Activated CD4-positive, alpha-beta T cell treated with anti-CD3 and anti-CD28 coated beads for 24 hours (primary cell): Measurements from ENCODE around the gene DSCAM.
"Not testable (repeated sequence)": the region's sequence is repeated elsewhere in the genome, so short reads cannot be mapped to it uniquely, and the experiment has no call there.

Source experiments
- DNase-seq, 2 donors: peaks; one replicate each; pipeline ENCODE4 v3.0.0-alpha.2; 2020; ENCODE audit warnings: low read depth in 2 of 2

DSCAM gene

DNA sequence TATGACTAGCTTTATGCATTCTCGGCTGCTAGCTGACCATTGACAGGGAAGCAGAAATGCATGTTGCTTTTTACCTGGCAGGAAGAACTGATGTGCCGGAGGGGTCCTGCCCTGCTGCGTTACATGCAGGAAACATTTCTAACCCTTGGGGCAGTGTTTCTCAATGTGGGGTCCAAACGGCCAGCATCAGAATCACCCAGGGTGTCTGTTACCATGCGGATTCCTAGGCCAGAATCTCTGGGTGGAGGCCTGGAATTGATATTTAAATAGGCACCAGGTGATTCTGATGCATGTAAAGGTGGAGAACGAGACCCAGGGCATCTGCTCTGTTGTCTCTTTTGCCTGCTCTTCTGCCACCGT, 797.0 kb downstream of the DSCAM start:
- no peak for DNase-seq

DNA sequence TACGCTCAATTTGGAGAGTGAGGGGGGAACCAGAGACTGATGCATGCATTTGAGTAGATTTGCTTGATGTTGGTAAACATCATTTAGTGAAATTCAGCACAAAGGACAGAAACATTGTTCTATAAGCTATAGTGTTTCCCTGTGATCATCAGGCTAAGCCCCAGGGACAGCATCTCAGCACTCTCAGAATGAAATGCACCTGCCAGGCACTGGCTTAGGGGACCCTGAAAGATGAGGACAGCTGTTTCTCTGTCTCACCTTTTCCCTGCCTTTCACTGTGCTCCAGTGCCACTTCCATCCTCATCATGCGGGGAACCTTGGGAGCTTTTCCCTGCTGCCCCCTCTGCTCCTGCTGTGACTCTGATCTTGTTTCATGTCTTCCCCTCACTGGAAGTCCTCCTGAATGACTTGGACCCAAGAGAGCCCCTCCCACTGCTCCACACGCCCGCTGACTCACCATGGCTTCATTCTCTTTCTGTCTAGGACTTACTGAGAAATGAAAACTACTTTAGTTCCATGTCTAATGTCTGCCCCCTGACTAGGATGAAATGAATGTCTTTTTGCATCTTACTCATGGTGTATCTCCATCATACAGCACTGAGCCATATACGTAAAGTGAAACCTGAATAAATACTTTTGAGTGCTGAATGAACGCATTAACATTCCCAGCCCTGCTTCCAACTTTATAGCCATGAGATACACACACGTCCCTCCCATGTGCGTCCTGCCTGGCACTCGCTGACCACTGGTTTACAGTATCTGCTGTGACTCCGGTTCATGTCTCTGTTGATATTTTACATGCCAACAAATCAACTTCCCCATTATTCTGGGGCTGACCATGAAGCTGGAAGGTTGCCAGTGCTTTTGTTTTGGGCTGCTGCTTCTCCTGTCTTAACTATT, 797.7 kb downstream of the DSCAM start:
- DNase-seq: no peak

DNA sequence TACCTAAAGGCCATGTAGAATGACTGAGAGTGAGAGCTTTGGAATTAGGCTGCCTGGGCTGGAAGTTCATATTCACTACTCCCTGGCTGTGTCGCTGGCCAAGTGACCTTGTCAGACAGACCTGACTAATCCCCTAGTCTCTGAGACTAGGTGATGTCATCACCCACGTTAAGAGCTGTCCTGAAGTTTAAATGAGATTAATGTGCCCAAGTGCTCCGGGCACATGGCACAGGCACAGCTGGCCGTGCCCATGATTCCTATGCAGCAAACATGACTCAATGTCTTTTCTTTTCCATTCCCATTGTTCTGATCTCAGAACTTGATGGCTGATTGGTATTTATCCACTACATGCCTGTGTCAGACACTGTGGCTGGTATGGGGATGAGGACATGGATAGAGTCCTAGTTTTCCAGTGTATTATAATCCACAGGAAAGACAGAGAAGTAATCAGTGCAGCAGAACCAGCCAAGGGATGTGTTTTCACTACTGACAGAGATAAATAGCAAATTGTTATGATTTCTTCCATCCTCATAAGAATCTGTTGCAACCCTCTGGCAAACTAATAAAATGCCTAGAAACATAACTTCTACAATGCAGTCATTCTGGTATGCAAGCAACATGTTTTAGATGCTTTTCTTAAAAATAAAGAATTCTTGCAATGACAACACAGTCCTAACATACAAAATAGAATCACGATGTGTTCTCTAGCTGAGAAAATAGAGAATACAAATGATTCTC, 798.8 kb downstream of the DSCAM start:
- DNase-seq: no peak

DNA sequence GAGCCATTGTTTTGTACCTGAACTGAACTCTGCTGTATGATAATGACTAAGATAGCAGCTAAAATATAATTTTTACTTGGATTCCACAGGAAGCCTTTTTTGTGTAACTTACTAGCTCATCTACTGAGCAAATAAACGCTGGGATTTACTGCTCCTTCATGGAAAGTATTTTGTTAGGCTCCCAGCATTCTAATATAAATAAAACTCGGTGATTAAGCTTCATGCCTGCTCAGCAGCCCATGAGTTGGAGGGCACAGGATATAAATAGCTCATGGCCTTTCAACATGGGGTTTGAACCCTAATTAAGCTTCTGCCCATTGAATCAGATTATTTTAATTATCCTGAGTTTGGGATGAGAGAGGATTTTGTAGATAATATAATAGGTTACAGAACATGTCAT, 799.7 kb downstream of the DSCAM start:
- no peak for DNase-seq

DNA sequence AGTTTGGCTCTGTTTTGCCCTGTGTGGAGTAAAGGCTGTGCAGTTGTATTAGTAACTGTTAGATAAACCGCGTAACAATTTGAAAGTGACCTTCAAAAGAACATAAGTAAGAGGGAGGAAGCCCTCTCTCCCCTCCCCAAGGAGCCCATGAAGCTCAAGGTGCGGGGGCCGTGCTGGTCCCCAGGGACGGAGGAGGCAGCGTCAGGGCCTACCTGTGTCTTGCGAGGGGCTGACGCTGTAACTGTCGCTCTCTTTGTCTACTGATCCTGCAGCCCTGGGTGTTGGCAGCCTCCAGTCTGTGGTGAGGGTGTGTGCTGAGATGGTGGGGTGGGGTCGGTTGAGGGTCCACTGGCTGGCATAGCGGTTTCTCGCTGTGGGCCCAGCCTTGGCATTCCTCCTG, 803.1 kb downstream of the DSCAM start:
- no peak for DNase-seq

DNA sequence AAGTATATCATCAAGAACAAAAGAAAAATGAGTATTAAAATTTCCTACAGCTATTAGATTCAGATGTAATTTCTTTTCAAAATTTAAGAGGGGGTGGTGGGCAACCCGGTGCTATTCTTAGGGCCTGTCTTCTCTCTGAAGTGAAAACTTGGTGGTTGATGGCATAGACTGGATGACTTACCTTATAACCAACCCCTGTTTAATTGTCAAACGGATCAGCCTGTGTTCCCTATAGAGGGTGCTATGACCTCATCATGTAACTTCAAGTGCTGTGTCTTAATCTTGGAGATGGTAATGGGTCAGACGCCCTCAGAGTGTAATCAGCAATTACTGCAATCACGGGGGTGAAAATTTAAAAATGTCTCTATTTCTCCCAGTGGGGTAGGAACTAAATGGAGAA, 803.5 kb downstream of the DSCAM start:
- DNase-seq: no peak

DNA sequence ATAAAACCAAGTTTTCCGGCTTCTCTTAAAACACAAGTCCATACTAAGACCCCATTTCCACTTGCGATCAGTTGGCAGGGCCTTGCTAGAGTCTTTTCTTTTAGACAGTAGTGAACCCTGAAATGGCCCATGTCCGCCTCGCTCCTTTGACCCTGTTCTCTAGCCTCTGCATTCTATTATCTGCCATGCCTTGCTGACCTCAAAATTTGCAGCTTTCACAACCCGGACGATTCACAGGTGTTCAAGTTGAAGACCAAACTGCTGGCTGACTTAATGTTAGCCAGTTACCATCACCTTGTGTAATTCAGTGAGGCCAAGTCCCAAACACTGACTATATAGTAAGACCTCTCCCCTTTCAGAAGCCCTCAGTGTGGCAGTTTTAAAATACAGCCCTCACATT, 805.5 kb downstream of the DSCAM start:
- no peak for DNase-seq

DNA sequence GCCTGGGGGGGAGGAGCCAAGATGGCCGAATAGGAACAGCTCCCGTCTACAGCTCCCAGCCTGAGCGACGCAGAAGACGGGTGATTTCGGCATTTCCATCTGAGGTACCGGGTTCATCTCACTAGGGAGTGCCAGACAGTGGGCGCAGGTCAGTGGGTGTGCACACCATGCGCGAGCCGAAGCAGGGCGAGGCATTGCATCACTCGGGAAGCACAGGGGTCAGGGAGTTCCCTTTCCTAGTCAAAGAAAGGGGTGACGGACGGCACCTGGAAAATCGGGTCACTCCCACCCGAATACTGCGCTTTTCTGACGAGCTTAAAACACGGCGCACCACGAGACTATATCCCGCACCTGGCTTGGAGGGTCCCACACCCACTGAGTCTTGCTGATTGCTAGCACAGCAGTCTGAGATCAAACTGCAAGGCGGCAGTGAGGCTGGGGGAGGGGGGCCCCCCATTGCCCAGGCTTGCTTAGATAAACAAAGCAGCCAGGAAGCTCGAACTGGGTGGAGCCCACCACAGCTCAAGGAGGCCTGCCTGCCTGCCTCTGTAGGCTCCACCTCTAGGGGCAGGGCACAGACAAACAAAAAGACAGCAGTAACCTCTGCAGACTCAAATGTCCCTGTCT, 813.7 kb downstream of the DSCAM start:
- not testable (repeated sequence) for DNase-seq

DNA sequence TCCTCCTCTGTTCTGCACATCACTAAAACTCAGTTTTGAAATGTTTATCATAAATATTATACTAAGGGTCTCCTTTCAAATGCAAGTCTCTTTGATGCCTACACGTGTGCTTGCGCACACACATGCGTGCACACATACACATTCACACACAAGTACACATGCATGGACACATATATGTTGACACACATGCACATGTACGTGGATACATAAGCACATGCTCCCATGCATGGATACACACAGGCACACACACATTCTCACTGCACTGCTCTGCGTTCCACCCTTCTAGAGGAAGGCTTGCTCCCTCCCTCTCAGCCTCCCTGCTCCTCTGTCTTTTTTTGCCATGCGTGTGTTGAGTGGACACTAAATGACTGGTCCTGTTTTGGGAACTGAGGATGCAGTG, 817.1 kb downstream of the DSCAM start:
- no peak for DNase-seq

DNA sequence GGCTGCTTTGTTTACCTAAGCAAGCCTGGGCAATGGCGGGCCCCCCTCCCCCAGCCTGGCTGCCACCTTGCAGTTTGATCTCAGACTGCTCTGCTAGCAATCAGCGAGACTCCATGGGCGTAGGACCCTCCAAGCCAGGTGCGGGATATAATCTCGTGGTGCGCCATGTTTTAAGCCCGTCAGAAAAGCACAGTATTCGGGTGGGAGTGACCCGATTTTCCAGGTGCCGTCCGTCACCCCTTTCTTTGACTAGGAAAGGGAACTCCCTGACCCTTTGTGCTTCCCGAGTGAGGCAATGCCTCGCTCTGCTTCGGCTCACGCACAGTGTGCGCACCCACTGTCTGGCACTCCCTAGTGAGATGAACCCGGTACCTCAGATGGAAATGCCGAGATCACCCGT, 818.6 kb downstream of the DSCAM start:
- DNase-seq: not testable (repeated sequence)

DNA sequence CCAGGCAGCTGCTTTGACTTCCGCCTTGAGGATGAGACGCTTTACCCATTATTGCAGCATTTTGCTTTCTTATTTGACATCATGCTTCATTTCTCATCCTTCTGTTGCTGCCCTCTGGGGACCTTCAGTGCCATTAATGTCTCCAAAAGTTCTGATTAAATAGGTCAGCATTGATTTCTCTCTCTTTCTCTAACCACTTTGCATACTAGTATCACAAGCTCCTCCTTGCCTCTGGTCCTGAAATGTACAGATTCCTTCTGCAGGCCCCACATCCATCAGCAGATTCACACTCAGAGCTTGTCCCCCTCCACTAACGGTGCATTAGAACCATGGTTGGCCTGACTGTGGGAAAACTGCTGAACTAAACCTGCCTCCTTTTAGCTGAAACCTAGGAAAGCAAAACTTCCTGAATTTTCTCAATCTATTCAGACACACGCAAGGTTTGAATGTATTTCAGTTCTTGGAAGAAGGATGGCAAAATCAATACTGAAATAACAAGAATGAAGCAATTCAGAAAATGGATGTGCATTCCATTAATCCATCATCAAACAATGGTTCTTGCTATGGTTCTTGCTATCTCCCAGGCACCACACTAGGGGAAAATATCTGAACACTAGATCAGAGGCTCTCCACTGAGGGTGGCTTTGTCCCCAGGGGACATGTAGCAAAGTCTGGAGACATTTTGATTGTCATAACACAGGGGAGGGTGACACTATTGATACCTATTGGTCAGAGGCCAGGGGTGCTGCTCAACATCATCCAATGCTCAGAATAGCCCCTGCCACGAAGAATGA, 825.2 kb downstream of the DSCAM start:
- DNase-seq: no peak

DNA sequence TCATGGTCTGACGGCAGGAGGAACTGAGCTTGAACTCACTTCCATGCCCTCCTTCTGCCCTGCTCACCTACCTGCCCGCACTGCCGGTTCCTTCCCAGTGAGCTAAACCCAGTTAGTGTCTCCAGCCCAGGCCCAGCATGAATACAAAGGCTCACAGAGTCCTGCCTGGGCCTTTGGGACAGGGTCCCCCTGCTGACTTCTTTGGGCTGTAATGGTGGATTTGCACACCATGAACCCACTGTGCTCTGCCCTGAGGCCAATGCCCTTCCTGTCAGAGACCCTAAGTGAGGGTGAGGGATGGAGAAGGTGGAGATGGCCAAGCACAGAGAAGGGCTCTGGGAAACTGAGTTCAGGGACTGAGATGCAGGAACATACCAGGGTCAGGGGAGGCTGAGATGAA, 826.3 kb downstream of the DSCAM start:
- no peak for DNase-seq

DNA sequence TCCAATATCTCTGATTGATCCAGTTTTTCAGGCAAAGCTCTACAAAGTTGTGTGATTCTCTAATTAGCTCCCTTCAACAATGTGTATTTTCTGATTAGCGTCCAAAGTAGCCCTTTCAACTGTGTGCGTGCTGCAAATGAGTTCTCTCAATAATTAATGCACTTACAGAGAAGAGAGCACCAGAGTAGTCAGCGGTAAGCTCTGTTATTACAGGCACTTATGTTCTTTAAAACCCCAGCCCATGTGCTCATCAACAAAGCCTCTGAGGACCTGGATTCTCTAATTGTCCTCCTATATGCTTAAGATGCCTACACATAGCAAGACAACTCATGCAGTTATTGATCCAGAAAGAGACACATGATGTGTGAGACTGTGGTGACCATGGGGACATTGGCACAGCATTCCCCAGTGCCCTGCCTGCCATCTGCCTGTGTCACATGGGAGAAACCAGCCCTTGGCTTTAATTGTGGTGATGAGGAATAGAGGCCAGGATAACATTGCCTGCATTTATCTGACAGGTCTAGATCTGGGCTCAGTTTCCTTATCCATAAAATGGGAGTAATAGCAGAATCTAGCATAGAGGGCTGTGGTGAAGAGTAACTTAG, 828.0 kb downstream of the DSCAM start:
- no peak for DNase-seq

DNA sequence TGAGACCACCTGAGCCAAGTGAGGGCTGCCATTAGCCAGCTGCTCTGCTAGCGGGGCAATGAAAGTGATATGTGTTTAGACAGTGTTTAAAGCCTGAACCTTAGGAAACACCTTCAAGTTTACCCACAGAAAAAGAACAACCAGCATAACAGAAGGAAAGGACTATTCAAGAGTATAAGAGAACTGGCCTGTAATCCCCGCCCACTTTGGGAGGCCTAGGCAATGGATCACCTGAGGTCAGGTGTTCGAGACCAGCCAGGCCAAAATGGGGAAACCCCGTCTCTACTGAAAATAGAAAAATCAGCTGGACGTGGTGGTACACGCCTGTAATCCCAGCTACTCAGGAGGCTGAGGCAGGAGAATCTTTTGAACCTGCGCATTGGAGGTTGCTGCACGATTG, 830.3 kb downstream of the DSCAM start:
- DNase-seq: no peak

DNA sequence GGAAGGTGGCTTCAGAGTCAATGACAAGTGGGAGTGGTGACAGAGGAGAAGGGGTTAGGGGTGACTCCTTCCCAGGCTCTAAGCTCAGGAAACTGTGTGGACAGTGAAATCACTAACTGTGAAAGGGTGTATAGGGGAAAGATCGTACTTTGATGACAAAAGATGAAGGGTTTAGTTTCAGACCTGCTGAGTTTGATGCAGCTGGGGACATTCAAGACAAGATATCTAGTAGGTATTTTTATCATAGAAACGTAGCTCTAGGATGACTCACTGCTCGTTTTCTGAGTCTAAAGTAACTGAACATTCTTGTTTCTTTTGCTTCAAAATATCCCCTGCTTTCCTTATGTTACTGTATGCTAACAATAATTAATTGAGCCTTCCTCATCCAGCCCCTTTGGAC, 830.7 kb downstream of the DSCAM start:
- no peak for DNase-seq

DNA sequence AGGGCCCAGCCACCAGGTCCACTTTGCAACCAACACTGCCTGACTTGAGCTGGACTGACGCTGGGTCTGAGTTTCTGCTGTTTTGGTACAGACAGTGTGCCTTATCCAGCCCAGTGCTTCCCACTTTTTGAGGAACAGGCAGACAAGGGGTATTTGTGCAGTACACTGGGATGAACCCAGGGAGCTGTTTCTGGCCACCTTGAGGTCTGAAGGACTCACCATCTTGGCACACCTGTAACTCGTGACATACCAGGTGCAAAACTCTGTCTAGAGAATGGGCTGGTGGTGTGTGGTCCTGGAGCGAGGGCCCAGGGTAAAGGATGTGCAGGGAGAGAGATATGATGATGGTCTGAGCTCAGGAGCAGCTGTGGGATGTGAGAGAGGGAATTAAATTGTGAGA, 831.1 kb downstream of the DSCAM start:
- no peak for DNase-seq

DNA sequence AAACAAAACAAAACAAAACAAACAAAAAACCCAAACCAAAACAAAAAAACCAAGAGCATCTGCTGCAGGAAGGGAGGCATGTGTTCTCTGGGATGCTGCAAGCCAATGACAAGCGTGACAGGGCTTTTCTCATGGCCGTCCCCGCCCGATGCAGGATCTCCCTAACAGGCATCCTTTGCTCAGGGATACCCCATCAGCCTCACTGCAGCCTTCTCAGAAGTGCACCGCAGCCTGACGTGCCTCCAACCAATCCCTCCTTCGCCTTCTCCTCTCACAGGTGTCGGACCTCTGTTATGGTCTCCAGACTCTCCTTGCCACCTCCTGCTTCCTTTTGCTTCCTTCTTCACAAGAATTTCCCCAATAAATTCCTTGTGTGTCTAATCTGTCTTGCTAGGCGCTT, 832.6 kb downstream of the DSCAM start:
- DNase-seq: no peak

DNA sequence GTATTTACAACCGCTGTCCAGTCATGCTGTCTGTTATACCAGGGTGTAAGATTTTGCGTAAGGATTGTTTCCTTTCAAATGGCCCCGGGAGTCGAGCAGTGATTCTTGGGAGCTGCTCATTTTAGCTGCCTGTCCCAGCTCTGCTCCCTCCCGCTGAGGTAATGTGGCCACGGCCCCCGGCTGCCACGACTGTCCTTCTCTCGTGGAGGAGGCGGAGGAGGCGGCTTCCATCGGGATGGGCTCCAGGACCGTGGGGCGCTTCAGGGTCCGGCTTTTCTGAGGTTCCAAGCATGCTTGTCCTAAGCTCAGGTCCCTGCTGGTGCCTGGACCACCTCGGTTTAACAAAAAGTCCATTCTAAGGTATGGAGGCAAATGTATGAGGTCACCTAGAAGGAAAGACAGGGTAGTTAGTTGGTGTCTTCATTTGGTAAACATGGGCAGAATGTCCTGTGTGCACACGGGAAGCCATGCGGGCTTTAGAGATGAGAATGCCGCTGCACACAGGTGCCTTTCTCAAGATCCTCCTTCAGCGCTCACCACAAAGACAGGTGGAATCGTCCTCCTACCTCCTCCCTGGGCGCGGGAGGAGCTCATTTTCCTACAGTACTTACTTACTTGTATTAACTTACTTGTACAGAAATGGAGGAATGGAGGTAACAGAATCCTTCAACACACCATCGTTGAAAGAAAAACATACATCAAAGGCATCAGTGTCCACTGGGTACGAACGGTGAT, 833.8 kb downstream of the DSCAM start:
- DNase-seq: no peak

DNA sequence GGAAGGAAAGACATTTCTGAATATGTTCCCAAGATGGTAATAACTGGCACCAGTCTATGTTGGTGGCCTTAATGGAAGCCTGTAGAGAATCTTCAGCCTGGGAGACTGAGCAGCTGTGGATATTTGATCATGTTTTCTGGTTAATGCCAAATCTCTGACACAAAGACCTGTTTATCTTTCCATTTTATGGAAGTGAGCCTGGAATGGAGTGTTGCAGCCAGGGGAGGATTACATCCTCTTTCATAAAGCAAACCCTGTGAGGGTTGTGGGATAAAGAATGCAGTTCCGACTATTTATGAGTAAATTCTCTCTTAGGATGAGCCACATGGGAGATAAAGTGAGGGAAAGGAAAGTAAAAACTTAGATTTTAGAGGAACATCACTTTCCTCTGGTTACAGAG, 835.6 kb downstream of the DSCAM start:
- no peak for DNase-seq

DNA sequence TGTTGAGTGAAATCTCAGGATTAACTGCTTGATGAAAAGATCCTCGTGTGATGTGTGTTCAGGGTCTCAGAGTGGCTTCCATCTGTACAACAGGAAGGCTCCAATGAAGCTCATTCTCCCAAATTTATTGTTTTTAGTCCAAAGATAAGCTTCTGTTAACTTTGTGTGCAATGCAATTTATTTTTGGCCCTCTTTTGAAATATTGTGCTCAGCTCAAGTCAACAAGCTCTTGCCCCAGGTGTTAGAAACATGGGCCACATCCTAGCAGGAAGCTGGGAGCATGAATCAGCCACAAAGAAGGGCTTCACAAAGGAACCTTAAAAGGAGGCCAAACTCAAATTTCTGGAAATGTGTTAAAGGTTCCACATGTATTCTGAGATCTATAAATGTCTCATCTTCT, 844.0 kb downstream of the DSCAM start:
- DNase-seq: no peak
